WTC11 (cell line): ENCODE measurements around the gene CFAP58.

Experiments used
- ATF3 ChIP-seq: sonication (generic); formaldehyde crosslinking; conservative IDR thresholded peaks from 2 replicates; pipeline ENCODE4 v1.8.1; 2022; ENCODE audit warnings: mild to moderate bottlenecking, missing genetic modification reagents
- CTCF ChIP-seq: fragments of 200-600 bp; IDR thresholded peaks from 2 replicates; pipeline ENCODE4 v1.8.0; 2022; ENCODE audit warnings: antibody characterized with exemption
- ELF4 ChIP-seq: sonication (generic); formaldehyde crosslinking; IDR thresholded peaks from 2 replicates; pipeline ENCODE4 v1.8.1; 2022; ENCODE audit warnings: low read depth, mild to moderate bottlenecking, moderate library complexity, missing genetic modification reagents
- FOXP4 ChIP-seq: sonication (generic); formaldehyde crosslinking; IDR thresholded peaks from 2 replicates; pipeline ENCODE4 v1.8.0; 2022; ENCODE audit warnings: mild to moderate bottlenecking, missing genetic modification reagents
- ZNF138 ChIP-seq: sonication (generic); formaldehyde crosslinking; conservative IDR thresholded peaks from 2 replicates; pipeline ENCODE4 v1.8.1; 2022; ENCODE audit warnings: mild to moderate bottlenecking, moderate library complexity, missing genetic modification reagents

- no peak for TF ChIP-seq ELF4 (CRISPR knock-in tag)
- TF ChIP-seq CTCF = no peak
- no peak for TF ChIP-seq ZNF138
- no peak for TF ChIP-seq ATF3 (CRISPR knock-in tag)
- no peak for TF ChIP-seq FOXP4 (CRISPR knock-in tag)
These were observed 5.0 kb upstream of the CFAP58 start for GRCh38 chr10:104348601-104349000.
